IMR-90 (cell line): ENCODE results near the gene SYNE1. TPM values are rescaled to one million over a fixed set of nuclear protein-coding genes. Genes with fewer than 3 reads are reported as not detected.

Experiments
- ATAC-seq: fragments of 200-7000 bp; cut with Tn5 transposase; 2 replicates; pipeline ENCODE4 v1.9.1; 2020; ENCODE audit warnings: low read depth, mild to moderate bottlenecking, moderate library complexity
- BruUV-seq: library from RNA; stranded (reverse); fragments of 400-500 nt; replicated peaks from 2 replicates; lab custom pipeline; 2021; lab: Mats Ljungman, UMichigan
- CTCF ChIA-PET: fragments of 300-600 bp; formaldehyde crosslinking; extraction: SDS; loops from one replicate; lab custom pipeline; 2021; ENCODE audit warnings: antibody characterized with exemption; lab: Yijun Ruan, JAX
- POLR2A ChIA-PET: fragments of 300-600 bp; sonication (Branson Sonifier 250); formaldehyde crosslinking; loops from one replicate; lab custom pipeline; 2022; ENCODE audit warnings: antibody characterized with exemption; ENCODE audit not compliant: unreplicated experiment; lab: Charles Lee
- DNase-seq: peaks from one replicate; pipeline ENCODE4 v3.0.0; 2013
- H2AFZ ChIP-seq: replicated peaks from 2 replicates; pipeline ENCODE3; 2013; ENCODE audit warnings: low read length, mild to moderate bottlenecking; ENCODE audit not compliant: poor library complexity
- H2AK5ac ChIP-seq: 2 replicates; pipeline ENCODE4 v1.6.1; 2013; ENCODE audit warnings: low read depth, low read length, inconsistent platforms
- H2AK9ac ChIP-seq: replicated peaks from 2 replicates; pipeline ENCODE3; 2013; ENCODE audit warnings: mild to moderate bottlenecking, low read depth, low read length, moderate library complexity; ENCODE audit not compliant: poor library complexity
- H2BK120ac ChIP-seq: 2 replicates; pipeline ENCODE4 v1.6.1; 2013; ENCODE audit warnings: low read depth, low read length, inconsistent platforms
- H2BK15ac ChIP-seq: 3 replicates; pipeline ENCODE4 v1.6.1; 2013; ENCODE audit warnings: low read depth, low read length, inconsistent platforms
- H2BK20ac ChIP-seq: 2 replicates; pipeline ENCODE4 v1.6.1; 2013; ENCODE audit warnings: low read depth, mild to moderate bottlenecking, inconsistent platforms, low read length, moderate library complexity
- H2BK5ac ChIP-seq: 2 replicates; pipeline ENCODE4 v1.6.1; 2013; ENCODE audit warnings: mild to moderate bottlenecking, low read depth, low read length, inconsistent platforms; ENCODE audit not compliant: poor library complexity, severe bottlenecking
- H3K14ac ChIP-seq: replicated peaks from 2 replicates; pipeline ENCODE4 v1.6.1; 2013; ENCODE audit warnings: low read depth, low read length, inconsistent platforms
- H3K18ac ChIP-seq: 2 replicates; pipeline ENCODE4 v1.6.1; 2013; ENCODE audit warnings: low read depth, low read length, control low read depth
- H3K23ac ChIP-seq: 2 replicates; pipeline ENCODE4 v1.6.1; 2013; ENCODE audit warnings: low read depth, low read length, inconsistent platforms
- H3K27ac ChIP-seq: 2 replicates; pipeline ENCODE4 v1.5.1; 2013; ENCODE audit warnings: mild to moderate bottlenecking, control low read depth, low read length; ENCODE audit not compliant: insufficient read depth
- H3K27me3 ChIP-seq: 2 replicates; pipeline ENCODE4 v1.6.1; 2013; ENCODE audit warnings: low read length; ENCODE audit not compliant: control insufficient read depth, insufficient read depth
- H3K36me3 ChIP-seq: 2 replicates; pipeline ENCODE4 v1.6.1; 2013; ENCODE audit warnings: low read length, mixed read lengths; ENCODE audit not compliant: control insufficient read depth, insufficient read depth
- H3K4ac ChIP-seq: 2 replicates; pipeline ENCODE4 v1.6.1; 2013; ENCODE audit warnings: low read depth, low read length, inconsistent platforms
- H3K4me1 ChIP-seq: 2 replicates; pipeline ENCODE4 v1.6.1; 2013; ENCODE audit warnings: low read length, mixed read lengths; ENCODE audit not compliant: control insufficient read depth, insufficient read depth
- H3K4me2 ChIP-seq: 2 replicates; pipeline ENCODE4 v1.6.1; 2013; ENCODE audit warnings: low read depth, mild to moderate bottlenecking, control low read depth, low read length, moderate library complexity
- H3K4me3 ChIP-seq: 2 replicates; pipeline ENCODE4 v1.5.1; 2013; ENCODE audit warnings: low read depth, mild to moderate bottlenecking, control low read depth, low read length, moderate library complexity; ENCODE audit not compliant: insufficient read depth
- H3K56ac ChIP-seq: 2 replicates; pipeline ENCODE4 v1.6.1; 2013; ENCODE audit warnings: low read length, inconsistent platforms; ENCODE audit not compliant: insufficient read depth; ENCODE audit errors: extremely low read depth
- H3K79me1 ChIP-seq, 2 experiments: 2 replicates each; pipeline ENCODE4 v1.6.1; 2013; ENCODE audit warnings: low read length in 2 of 2, inconsistent platforms in 1 of 2, low read depth in 1 of 2
- H3K9ac ChIP-seq: 2 replicates; pipeline ENCODE4 v1.6.1; 2013; ENCODE audit warnings: low read depth, low read length, control low read depth
- H3K9me1 ChIP-seq: 2 replicates; pipeline ENCODE4 v1.6.1; 2013; ENCODE audit warnings: low read length, inconsistent platforms; ENCODE audit not compliant: insufficient read depth
- H3K9me3 ChIP-seq: 2 replicates; pipeline ENCODE4 v1.6.1; 2013; ENCODE audit warnings: low read length; ENCODE audit not compliant: control insufficient read depth, insufficient read depth
- H4K20me1 ChIP-seq: 2 replicates; pipeline ENCODE4 v1.6.1; 2013; ENCODE audit warnings: low read length, inconsistent platforms; ENCODE audit not compliant: insufficient read depth
- H4K5ac ChIP-seq: 2 replicates; pipeline ENCODE4 v1.6.1; 2013; ENCODE audit warnings: mild to moderate bottlenecking, low read depth, low read length, control low read depth
- H4K8ac ChIP-seq, 2 experiments: 2 replicates each; pipeline ENCODE4 v1.6.1; 2013; ENCODE audit warnings: low read depth in 2 of 2, low read length in 2 of 2, control low read depth in 1 of 2, inconsistent platforms in 1 of 2
- H4K91ac ChIP-seq: 2 replicates; pipeline ENCODE4 v1.6.1; 2013; ENCODE audit warnings: low read depth, low read length, inconsistent platforms; ENCODE audit not compliant: insufficient read depth
- CEBPB ChIP-seq: IDR thresholded peaks from 2 replicates; pipeline ENCODE4 v1.6.1; 2012; ENCODE audit warnings: low read depth, low read length, improper control_type of control experiment
- POLR2A ChIP-seq: IDR thresholded peaks from 2 replicates; pipeline ENCODE4 v1.6.1; 2012; ENCODE audit warnings: mild to moderate bottlenecking, low read depth, low read length
- RAD21 ChIP-seq: IDR thresholded peaks from 2 replicates; pipeline ENCODE4 v1.6.1; 2012; ENCODE audit warnings: low read length, improper control_type of control experiment
- RCOR1 ChIP-seq: IDR thresholded peaks from 2 replicates; pipeline ENCODE4 v1.6.1; 2012; ENCODE audit warnings: mild to moderate bottlenecking, low read length, improper control_type of control experiment; ENCODE audit not compliant: insufficient replicate concordance
- RFX5 ChIP-seq: IDR thresholded peaks from 2 replicates; pipeline ENCODE4 v1.8.0; 2012; ENCODE audit warnings: low read depth, mild to moderate bottlenecking, low read length, moderate library complexity
- WGBS, 2 experiments: methylation state at CpG; one replicate each; pipeline versions ENCODE4 v1.1.5 to v1.1.7; 2013; ENCODE audit warnings: missing lambda C conversion rate in 2 of 2; ENCODE audit not compliant: insufficient read length in 1 of 2; ENCODE audit errors: extremely low coverage in 2 of 2; 5-methylcytosine and 5-hydroxymethylcytosine counted together
- dilution Hi-C: fragments of 300-500 bp; cut with HindIII; formaldehyde crosslinking; loops from one replicate; pipeline ENCODE4 v1.14.3; 2018; ENCODE audit warnings: low sequenced_read_pairs; ENCODE audit not compliant: unreplicated experiment
- in situ Hi-C: fragments of 300-500 bp; cut with MboI; formaldehyde crosslinking; loops from 3 replicates; pipeline ENCODE4 v1.14.3; 2019; ENCODE audit warnings: low sequenced_read_pairs, inconsistent platforms, mixed read lengths
- intact Hi-C: fragments of 100-400 bp; cut with micrococcal nuclease; formaldehyde crosslinking; loops from 2 replicates; pipeline ENCODE4 v1.10.0; 2022
- polyA plus RNA-seq, 3 experiments: library from polyadenylated mRNA; depleted of rRNA; stranded (reverse); fragments of >200 nt; gene quantifications; 2 replicates each; pipeline ENCODE4 v1.2.3, GENCODE V29; 2012; ENCODE audit warnings: low replicate concordance in 1 of 3
- total RNA-seq: library from RNA; depleted of rRNA; stranded (reverse); fragments of >200 nt; gene quantifications from 2 replicates; pipeline ENCODE4 v1.2.3, GENCODE V29; 2012
- TF ChIP-seq, protein P1 (sequence below): fragments of 150-350 bp; IDR thresholded peaks from 2 replicates; pipeline ENCODE4 v1.6.1; 2017; ENCODE audit warnings: mild to moderate bottlenecking, antibody characterized with exemption, low read length, low read depth
- TF ChIP-seq, protein P2 (sequence below): fragments of 150-350 bp; IDR thresholded peaks from 2 replicates; pipeline ENCODE4 v1.6.1; 2016; ENCODE audit warnings: low read depth, mild to moderate bottlenecking, low read length, moderate library complexity, borderline replicate concordance
- TF ChIP-seq, protein P3 (sequence below): conservative IDR thresholded peaks from 2 replicates; pipeline ENCODE4 v1.5.1; 2012; ENCODE audit warnings: mild to moderate bottlenecking, low read depth, low read length, improper control_type of control experiment

The SYNE1 gene
- total and polyA plus RNA-seq, 2 of the 4 experiments (the other 2 are of a cell fraction), result 34.1 to 159 TPM

DNA sequence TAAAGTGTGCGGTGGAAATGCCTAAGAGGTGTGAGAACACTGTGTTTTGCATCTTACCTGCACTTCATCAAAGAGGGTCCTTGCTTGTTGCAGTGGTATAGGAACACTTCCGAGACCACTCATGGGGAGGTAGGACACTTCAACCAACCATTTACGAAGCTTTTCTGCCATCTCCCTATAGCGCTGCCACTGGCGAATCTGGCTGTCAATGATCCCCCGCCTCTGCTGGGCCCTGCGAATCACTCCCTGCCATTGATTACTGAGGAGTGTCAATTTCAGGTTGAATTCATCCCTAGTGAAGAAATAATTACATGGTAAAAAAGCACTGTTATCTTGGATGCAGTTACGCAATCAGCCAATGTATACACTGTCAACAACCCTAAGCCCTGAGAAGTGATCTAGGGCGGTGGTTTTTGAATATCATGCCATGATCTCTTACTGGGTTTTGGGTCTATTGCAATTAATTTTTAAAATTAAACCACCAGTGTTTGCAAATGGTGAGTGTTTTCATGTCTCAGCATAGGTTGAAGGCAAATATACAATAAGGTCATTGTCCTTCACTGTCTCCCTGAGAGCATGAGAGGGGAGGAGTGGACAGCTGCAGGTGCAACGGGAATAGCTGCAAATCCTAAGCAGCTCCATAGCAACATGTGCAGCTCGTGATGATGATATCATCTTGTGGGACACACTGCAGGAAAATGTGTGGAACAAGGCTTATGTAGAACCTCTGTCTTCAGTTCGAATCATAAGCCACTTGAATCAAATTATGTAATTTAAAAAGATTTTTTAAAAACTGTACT, 429.0 kb downstream of the SYNE1 start:
- no peak overlapping the region for H3K56ac ChIP-seq
- H2BK20ac ChIP-seq, result no peak overlapping the region
- H2AFZ ChIP-seq, result no peak overlapping the region
- H4K5ac ChIP-seq, result no peak overlapping the region
- DNase-seq (no peak), ATAC-seq (no peak)
- no peak overlapping the region for H3K18ac ChIP-seq
- H3K4ac ChIP-seq, result no peak overlapping the region
- no peak overlapping the region for H3K27ac ChIP-seq
- H3K9me1 ChIP-seq, result peaks cover 4% of the 10 kb centered on the region; the same call in 1 of the 2 replicates
- peaks cover 33% of the 10 kb centered on the region for H3K36me3 ChIP-seq
- no peak overlapping the region for H4K91ac ChIP-seq
- H2BK15ac ChIP-seq, result no peak overlapping the region
- H3K14ac ChIP-seq, result no peak overlapping the region
- no peak overlapping the region for H3K4me3 ChIP-seq
- BruUV-seq, result no TSS peak
- TF ChIP-seq RCOR1 (no peak), RAD21 (no peak), CEBPB (peak; percentile 86), POLR2A (no peak), RFX5 (no peak)
- TF ChIP-seq, protein P1, sequence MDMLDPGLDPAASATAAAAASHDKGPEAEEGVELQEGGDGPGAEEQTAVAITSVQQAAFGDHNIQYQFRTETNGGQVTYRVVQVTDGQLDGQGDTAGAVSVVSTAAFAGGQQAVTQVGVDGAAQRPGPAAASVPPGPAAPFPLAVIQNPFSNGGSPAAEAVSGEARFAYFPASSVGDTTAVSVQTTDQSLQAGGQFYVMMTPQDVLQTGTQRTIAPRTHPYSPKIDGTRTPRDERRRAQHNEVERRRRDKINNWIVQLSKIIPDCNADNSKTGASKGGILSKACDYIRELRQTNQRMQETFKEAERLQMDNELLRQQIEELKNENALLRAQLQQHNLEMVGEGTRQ, result no peak
- TF ChIP-seq, protein P2, sequence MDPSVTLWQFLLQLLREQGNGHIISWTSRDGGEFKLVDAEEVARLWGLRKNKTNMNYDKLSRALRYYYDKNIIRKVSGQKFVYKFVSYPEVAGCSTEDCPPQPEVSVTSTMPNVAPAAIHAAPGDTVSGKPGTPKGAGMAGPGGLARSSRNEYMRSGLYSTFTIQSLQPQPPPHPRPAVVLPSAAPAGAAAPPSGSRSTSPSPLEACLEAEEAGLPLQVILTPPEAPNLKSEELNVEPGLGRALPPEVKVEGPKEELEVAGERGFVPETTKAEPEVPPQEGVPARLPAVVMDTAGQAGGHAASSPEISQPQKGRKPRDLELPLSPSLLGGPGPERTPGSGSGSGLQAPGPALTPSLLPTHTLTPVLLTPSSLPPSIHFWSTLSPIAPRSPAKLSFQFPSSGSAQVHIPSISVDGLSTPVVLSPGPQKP, result no peak
- TF ChIP-seq, protein P3, sequence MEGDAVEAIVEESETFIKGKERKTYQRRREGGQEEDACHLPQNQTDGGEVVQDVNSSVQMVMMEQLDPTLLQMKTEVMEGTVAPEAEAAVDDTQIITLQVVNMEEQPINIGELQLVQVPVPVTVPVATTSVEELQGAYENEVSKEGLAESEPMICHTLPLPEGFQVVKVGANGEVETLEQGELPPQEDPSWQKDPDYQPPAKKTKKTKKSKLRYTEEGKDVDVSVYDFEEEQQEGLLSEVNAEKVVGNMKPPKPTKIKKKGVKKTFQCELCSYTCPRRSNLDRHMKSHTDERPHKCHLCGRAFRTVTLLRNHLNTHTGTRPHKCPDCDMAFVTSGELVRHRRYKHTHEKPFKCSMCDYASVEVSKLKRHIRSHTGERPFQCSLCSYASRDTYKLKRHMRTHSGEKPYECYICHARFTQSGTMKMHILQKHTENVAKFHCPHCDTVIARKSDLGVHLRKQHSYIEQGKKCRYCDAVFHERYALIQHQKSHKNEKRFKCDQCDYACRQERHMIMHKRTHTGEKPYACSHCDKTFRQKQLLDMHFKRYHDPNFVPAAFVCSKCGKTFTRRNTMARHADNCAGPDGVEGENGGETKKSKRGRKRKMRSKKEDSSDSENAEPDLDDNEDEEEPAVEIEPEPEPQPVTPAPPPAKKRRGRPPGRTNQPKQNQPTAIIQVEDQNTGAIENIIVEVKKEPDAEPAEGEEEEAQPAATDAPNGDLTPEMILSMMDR, result no peak
- no peaks in the 10 kb centered on the region for H4K20me1 ChIP-seq
- WGBS, 2 experiments, result no CpG with 5 or more reads among the region's 12 CpGs
- H3K27me3 ChIP-seq, result no peaks in the 10 kb centered on the region
- H2BK120ac ChIP-seq, result no peak overlapping the region
- no peak overlapping the region for H3K23ac ChIP-seq
- no peak overlapping the region for H2AK5ac ChIP-seq
- no peak overlapping the region for H3K9ac ChIP-seq
- no peak overlapping the region for H2BK5ac ChIP-seq
- H3K79me1 ChIP-seq, result peaks cover 0 to 2% of the 10 kb centered on the region in 2 experiments; a peak in 1 of 4 replicates
- in situ Hi-C loops (no loop called here), intact Hi-C loops (loop anchor here (5.0 to 10.0 kb wide), 2 partner anchors 59 to 443 kb away; no protein-coding TSS in a partner anchor), dilution Hi-C loops (no loop called here)
- ChIA-PET CTCF (no interaction called here), POLR2A (no interaction called here)
- no peak overlapping the region for H2AK9ac ChIP-seq
- no peak overlapping the region for H4K8ac ChIP-seq
- no peaks in the 10 kb centered on the region for H3K9me3 ChIP-seq
- H3K4me1 ChIP-seq, result no peaks in the 10 kb centered on the region
- no peak overlapping the region for H3K4me2 ChIP-seq
